Renal pelvis (tissue), 4 donors: ENCODE data around the gene PGK2. TPM values are rescaled to one million over a fixed set of nuclear protein-coding genes. Genes with fewer than 3 reads are reported as not detected.

Source experiments
- DNase-seq: peaks from one replicate; pipeline ENCODE4 v3.0.0-alpha.2; 2013
- polyA plus RNA-seq, 3 donors: library from polyadenylated mRNA; unstranded; fragments of 120-200 nt; gene quantifications; one replicate each; pipeline ENCODE4 v1.2.1, GENCODE V29; 2013; ENCODE audit not compliant: insufficient read length in 3 of 3

The PGK2 gene
- polyA plus RNA-seq, 3 donors = 0.07 TPM; not detected in 2

DNA sequence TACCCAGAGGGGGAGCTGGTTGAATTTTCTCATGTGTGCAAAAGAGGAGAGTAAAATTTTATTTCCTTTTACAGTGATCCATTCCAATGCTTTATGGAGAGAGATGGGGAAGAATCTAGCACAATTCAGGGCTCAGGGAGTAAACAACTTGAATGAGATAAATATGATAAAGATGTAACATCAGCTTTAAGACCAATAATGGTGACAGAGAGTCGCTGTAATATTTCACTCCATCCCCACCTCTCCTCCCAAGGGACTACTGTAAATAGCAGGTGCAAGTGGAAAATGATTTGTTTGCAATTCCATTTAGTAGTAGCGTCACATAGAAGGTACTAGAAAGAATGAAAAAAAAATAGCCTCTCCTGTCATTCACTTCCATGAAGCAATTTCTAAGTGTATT lies 47.7 kb downstream of the PGK2 start:
- no peak for DNase-seq

DNA sequence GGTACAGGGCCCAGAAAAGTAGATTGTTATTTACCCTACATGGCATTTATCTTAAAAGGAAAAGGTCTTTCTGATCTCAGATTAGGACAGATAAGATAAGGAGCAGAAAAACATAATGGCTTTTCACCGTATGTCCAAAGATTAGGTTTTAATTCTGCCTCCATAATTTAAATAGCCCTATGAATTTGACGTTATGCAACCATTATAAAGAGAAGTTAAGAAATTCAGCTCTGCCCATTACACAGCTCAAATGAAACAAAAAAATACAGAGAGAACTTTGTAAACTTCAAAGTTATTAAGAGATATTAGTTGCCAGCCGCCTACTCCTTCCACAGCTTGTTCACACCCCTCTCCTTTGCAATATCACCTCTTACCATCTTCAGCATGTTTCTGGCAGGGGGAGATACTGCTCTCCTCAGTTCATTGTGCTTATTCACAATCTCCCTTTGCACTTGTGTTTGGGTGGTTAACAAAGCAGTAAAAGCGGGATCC lies 51.0 kb downstream of the PGK2 start:
- DNase-seq = no peak

Other genes starting within 250 kb of the PGK2 start
- 1 to 10 TPM in 2 of 3 donors, under 1 TPM in 1; 0.57 to 1.2 (median 1.0) TPM for gene C6orf141, start 236.6 kb downstream of the PGK2 start, polyA plus RNA-seq
- gene RHAG, start 150.4 kb downstream of the PGK2 start, polyA plus RNA-seq = 1 to 10 TPM in 1 of 3 donors, under 1 TPM in 2; 0.71 to 1.6 (median 0.88) TPM
- gene CRISP2, start 73.7 kb downstream of the PGK2 start, polyA plus RNA-seq = under 1 TPM in 2 of 3 donors, not detected in 1; 0.09 to 0.12 TPM
- under 1 TPM; 0.25 to 0.48 (median 0.26) TPM for gene CRISP3, start 42.9 kb downstream of the PGK2 start, polyA plus RNA-seq
- under 1 TPM in 2 of 3 donors, not detected in 1; 0.06 to 0.13 TPM for gene CRISP1, start 79.2 kb upstream of the PGK2 start, polyA plus RNA-seq
- gene DEFB114, start 176.9 kb upstream of the PGK2 start, polyA plus RNA-seq = not detected
- not detected for gene DEFB113, start 182.3 kb upstream of the PGK2 start, polyA plus RNA-seq
- gene DEFB110, start 234.7 kb upstream of the PGK2 start, polyA plus RNA-seq = not detected